GM18520 (cell line): ENCODE data around the gene VPS54.

Experiments
- ATAC-seq: cut with Tn5 transposase; IDR thresholded peaks from one replicate; pipeline ENCODE4 v1.9.1; 2021; ENCODE audit not compliant: unreplicated experiment

The VPS54 gene

GRCh38 chr2:63926815-63927214 lies 92.4 kb downstream of the VPS54 start:
- ATAC-seq, result no peak

GRCh38 chr2:63914311-63914710 lies 104.9 kb downstream of the VPS54 start:
- no peak for ATAC-seq

GRCh38 chr2:63903003-63903402 lies 116.2 kb downstream of the VPS54 start:
- ATAC-seq, result peak; percentile 42

GRCh38 chr2:63902149-63902548 lies 117.1 kb downstream of the VPS54 start:
- ATAC-seq, result no peak

- no peak for ATAC-seq
Observed at GRCh38 chr2:63899639-63900038, 119.6 kb downstream of the VPS54 start.

GRCh38 chr2:63898839-63899238 lies 120.4 kb downstream of the VPS54 start:
- no peak for ATAC-seq

GRCh38 chr2:63894167-63894566 lies 125.1 kb downstream of the VPS54 start:
- no peak for ATAC-seq

GRCh38 chr2:63893163-63893562 lies 126.1 kb downstream of the VPS54 start:
- no peak for ATAC-seq

- ATAC-seq, result no peak
Observed at GRCh38 chr2:63891488-63892030, 127.7 kb downstream of the VPS54 start.

GRCh38 chr2:63890678-63891077 lies 128.6 kb downstream of the VPS54 start:
- ATAC-seq, result no peak

- peak; percentile 71 for ATAC-seq
Observed at GRCh38 chr2:63888490-63889402, 130.5 kb downstream of the VPS54 start.

- no peak for ATAC-seq
Observed at GRCh38 chr2:63888053-63888452, 131.2 kb downstream of the VPS54 start.

GRCh38 chr2:63886445-63886844 lies 132.8 kb downstream of the VPS54 start:
- no peak for ATAC-seq

GRCh38 chr2:63882395-63883105 lies 136.7 kb downstream of the VPS54 start:
- no peak for ATAC-seq

GRCh38 chr2:63881205-63881604 lies 138.0 kb downstream of the VPS54 start:
- ATAC-seq, result no peak

GRCh38 chr2:63880625-63881024 lies 138.6 kb downstream of the VPS54 start:
- no peak for ATAC-seq

GRCh38 chr2:63879876-63880433 lies 139.3 kb downstream of the VPS54 start:
- ATAC-seq, result no peak

- no peak for ATAC-seq
Observed at GRCh38 chr2:63878486-63878885, 140.7 kb downstream of the VPS54 start.

- ATAC-seq, result no peak
Observed at GRCh38 chr2:63876311-63876710, 142.9 kb downstream of the VPS54 start.

- ATAC-seq, result no peak
Observed at GRCh38 chr2:63875559-63876245, 143.5 kb downstream of the VPS54 start.

- ATAC-seq, result no peak
Observed at GRCh38 chr2:63875131-63875527, 144.1 kb downstream of the VPS54 start.
